HG02852 (cell line): ENCODE results near the gene ENO3.

Source experiments
- ATAC-seq: cut with Tn5 transposase; IDR thresholded peaks from one replicate; pipeline ENCODE4 v1.9.1; 2021; ENCODE audit warnings: mild to moderate bottlenecking, moderate library complexity; ENCODE audit not compliant: unreplicated experiment

ENO3 gene

GRCh38 chr17:5003214-5003867, 52.4 kb downstream of the ENO3 start:
- no peak for ATAC-seq
